GM18909 (cell line): Measurements from ENCODE around the gene GMPPA.

Experiments
- ATAC-seq: cut with Tn5 transposase; IDR thresholded peaks from one replicate; pipeline ENCODE4 v1.9.1; 2021; ENCODE audit warnings: mild to moderate bottlenecking; ENCODE audit not compliant: unreplicated experiment, poor library complexity

Gene GMPPA

DNA sequence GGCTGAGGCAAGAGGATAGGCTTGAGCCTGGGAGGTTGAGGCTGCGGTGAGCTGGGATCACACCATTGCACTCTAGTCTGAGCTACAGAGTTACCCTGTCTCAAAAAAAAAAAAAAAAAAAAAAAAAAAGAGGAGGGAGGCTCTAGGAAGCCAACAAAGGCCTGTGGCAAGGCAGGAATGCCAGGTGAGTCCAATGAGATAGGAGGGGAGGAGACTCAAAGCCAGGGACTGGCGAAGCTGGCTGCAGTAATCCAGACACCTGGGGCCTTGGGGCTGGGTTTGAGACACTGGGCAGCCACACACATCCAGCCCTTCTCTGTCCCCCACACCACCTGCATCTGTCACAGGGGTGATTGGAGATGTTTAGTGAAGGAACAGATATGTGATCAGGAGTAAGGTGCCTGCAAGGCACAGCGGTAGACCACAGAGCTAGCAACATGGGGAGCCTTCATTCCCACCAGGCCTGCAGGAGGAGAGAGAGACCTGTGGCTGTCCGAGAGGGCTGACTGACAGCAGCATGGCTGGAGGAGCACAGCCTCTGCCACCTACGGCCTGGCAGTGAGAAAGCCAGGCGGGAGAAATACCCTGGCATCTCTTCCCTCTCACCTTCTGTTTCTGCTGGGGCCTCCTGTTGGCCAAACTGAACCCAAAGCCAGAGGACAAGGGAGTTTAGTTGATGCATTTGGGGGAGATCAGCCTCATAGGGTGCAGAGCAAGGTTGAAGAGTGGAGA lies 35.4 kb downstream of the GMPPA start:
- ATAC-seq: no peak

DNA sequence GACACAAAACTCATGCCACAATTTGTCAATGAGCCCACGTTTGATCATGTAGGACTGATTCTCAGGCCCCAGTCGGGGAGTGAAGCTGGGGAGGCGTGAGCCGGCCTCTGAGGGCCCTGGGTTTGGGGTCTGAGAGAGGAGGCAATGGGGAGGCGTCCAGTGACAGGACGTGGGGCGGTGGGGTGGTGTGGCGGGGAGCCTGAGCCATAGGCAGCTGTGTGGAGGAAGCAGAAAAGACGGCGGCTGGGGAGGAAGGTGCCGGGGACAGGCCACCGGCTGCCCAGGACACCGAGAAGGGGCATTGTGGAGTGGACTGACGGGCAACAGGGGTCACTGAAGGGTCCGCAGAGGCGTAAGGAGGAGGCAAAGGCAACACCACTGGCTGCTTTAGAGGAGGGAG lies 37.7 kb downstream of the GMPPA start:
- ATAC-seq: no peak

DNA sequence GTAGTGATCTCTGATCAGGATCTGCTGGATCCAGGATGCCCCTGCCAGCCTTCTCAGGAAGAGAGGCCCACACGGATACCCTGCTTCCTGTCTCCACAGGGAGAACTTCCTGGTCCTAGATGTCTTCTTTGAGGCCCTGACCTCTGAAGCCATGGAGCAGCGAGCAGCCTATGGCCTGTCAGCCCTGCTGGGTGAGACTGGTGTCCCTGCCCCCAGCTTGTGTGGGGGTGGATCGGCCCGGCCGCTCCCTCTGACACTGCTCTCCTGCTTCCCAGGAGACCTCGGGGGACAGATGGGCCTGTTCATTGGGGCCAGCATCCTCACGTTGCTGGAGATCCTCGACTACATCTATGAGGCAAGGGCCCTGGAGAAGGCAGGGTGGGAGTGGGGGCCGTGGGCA lies 38.3 kb downstream of the GMPPA start:
- no peak for ATAC-seq

DNA sequence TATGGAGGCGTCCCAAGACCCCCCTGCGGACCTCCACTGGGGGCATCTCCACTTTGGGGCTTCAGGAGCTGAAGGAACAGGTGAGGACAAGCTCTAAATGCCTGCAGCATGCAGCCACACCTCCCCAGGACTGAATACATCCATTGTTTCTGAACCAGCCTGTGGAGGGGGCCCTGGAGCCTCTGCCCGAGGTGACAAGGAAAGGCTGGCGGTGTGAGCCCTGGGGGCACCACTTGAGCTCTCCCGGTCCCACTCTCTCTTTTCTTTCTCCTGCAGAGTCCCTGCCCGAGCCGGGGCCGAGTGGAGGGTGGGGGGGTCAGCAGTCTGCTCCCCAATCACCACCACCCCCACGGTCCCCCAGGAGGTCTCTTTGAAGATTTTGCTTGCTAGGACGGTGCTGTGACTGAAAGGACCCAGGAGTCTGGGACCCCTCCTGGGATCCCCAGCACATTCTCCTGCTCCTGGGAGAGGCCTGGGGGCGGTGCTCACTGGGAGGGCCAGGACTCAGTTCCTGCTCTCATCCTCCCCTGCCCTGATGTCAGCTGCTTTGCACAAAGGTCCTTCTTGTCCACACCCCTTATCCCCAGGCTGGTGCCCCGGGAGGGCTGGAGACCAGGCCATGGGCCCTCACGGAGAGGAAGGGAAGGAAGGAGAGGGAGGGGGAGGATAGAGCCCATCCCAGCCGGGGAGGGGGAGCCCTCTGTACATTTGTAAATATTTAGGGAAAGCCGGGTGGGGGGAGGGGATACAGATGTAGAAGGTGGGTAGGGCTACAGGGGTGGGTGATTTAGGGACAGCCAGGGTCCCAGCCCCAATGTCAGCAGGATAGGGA lies 39.2 kb downstream of the GMPPA start:
- no peak for ATAC-seq

DNA sequence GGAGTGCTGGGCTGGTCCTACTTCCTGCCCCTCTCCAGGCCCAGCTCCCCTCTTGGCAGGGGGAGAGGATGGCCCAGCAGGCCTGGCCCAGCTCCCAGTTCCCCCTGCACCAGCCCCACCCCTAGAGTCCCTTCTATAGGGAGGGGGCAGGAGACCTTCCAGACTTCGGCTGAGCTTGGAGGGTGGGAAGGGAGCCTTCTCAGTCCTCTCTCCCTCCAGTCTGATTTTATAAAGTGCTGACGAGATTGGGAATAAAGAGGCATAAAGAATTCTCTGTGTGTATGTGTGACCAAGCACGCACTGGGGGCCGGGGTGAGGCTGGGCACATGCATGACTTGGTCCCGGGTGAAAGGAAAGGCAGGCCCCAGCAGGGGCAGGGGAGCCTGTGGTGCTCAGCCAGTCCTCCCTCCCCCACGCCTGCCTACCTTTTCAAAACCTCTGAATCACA lies 39.8 kb downstream of the GMPPA start:
- no peak for ATAC-seq

DNA sequence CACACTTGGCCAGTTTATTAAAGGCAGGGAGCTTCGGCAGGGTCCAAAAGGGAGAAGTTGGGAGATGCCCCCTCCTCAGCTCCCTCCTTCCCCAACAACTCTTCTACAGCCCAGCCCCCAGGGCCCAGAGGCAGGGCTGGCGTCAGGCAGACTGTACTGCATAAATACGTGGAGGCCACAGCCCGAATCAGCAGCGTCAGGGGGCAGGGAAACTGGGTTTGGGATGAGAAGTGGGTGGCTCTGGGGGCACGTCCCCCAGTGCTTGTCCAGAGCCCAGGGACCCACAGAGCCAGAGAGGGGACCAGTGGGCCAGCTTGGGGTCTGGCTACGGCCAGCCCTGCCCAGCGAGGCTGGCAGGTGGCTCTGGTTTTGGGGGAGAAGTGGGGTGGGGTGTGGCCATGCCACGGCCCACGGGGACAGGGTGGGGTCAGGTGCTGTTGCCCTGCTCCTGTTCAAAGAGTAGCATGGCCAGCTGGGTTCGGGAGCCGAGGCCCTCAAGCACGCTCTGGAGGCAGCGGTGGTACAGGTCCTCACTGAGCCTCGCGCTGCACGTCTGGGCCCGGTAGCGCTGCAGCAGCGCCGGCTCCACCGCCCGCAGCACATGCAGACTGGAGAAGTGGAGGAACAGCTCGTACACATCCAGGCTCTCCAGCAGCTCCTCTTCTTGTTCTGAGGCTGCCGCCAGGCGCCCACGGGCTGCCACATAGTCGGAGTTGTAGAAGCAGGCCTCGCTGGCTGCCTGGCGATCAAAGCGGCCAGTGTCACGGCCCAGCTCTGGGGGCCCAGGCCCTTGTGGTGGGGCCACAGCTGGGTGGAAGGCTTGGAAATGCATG lies 40.5 kb downstream of the GMPPA start:
- ATAC-seq: no peak

DNA sequence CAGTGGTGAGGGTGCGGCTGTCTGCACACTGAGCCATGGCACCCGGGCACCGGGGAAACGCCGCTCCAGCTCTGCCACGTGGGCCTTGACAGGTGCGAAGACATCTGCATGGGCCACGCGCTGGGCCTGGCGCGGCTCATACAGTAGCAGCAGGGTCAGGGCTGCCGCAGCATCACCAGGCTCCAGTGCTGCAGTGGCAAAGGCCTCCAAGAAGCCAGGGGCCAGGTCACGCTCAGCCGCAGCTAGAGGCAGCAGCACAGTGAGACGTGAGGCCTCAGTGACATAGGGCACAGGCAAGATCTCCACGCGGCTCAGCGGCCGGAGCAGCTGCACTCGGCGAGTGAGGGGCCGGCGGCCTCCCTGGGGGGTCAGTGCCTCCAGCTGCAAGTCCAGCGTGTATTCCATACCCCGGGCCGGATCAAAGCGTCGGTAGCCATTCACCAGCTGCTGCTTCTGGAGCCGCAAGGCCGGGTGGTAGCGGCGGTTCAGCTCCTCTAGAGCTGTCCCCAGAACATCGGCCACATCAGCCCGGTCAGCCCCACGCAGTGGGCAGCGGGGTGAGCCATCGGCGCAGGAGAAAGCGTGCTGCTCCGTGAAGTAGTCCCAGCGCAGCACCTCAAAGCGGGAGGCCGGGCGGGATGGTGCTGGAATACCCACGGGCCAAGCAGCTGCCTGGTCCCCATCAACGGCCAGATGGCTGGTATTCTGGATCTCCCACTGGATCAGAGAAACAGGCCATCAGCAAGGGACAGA lies 41.4 kb downstream of the GMPPA start:
- ATAC-seq: no peak

- no peak for ATAC-seq
These were observed 42.3 kb downstream of the GMPPA start for GRCh38 chr2:219540784-219541504.

- peak; percentile 59 for ATAC-seq
These were observed 43.0 kb downstream of the GMPPA start for GRCh38 chr2:219541611-219542180.

GRCh38 chr2:219542931-219543595 lies 44.4 kb downstream of the GMPPA start:
- peak; percentile 42 for ATAC-seq

- ATAC-seq: peak; percentile 79
These were observed 45.1 kb downstream of the GMPPA start, which contains the start of the genes CHPF and TMEM198 for GRCh38 chr2:219543596-219544358. CHPF (minus strand) TSS chr2:219543809; CDS start chr2:219543538, 271 bp downstream. TMEM198 (plus strand) TSS chr2:219544028; CDS start chr2:219544728, 700 bp downstream.

GRCh38 chr2:219544567-219544966 lies 45.9 kb downstream of the GMPPA start:
- ATAC-seq: no peak

GRCh38 chr2:219545295-219545942 lies 46.7 kb downstream of the GMPPA start:
- no peak for ATAC-seq

- no peak for ATAC-seq
These were observed 47.3 kb downstream of the GMPPA start for GRCh38 chr2:219545943-219546352.

DNA sequence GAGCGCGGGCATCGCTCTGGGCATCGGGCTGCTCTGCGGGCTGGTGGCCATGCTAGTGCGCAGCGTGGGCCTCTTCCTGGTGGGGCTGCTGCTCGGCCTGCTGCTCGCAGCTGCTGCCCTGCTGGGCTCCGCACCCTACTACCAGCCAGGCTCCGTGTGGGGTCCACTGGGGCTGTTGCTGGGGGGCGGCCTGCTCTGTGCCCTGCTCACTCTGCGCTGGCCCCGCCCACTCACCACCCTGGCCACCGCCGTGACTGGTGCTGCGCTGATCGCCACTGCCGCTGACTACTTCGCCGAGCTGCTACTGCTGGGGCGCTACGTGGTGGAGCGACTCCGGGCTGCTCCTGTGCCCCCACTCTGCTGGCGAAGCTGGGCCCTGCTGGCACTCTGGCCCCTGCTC lies 48.9 kb downstream of the GMPPA start:
- no peak for ATAC-seq

DNA sequence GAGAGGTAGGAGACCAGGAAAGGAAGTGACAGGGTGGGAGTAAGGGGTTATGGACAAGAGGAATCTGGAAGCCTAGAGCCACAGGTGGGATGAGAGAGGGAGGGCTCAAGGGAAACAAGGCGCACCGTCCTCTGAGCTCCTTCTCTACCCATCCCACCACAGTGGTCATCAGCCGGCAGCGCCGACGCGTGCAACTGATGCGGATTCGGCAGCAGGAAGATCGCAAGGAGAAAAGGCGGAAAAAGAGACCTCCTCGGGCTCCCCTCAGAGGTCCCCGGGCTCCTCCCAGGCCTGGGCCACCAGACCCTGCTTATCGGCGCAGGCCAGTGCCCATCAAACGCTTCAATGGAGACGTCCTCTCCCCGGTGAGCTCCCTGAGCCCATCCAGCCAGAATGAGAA lies 50.3 kb downstream of the GMPPA start:
- no peak for ATAC-seq

GRCh38 chr2:219549619-219550018 lies 50.9 kb downstream of the GMPPA start:
- no peak for ATAC-seq
